NCI-H2171 treated with DMSO at 0.1 percent for 48 hours (cell line): ENCODE measurements around the gene CCDC146.
"Not testable (repeated sequence)": the region's sequence is repeated elsewhere in the genome, so short reads cannot be mapped to it uniquely, and the experiment has no call there.

Source experiments
- DNase-seq: peaks from one replicate; lab custom pipeline; 2025; lab: John Stamatoyannopoulos, UW

CCDC146 gene, protein sequence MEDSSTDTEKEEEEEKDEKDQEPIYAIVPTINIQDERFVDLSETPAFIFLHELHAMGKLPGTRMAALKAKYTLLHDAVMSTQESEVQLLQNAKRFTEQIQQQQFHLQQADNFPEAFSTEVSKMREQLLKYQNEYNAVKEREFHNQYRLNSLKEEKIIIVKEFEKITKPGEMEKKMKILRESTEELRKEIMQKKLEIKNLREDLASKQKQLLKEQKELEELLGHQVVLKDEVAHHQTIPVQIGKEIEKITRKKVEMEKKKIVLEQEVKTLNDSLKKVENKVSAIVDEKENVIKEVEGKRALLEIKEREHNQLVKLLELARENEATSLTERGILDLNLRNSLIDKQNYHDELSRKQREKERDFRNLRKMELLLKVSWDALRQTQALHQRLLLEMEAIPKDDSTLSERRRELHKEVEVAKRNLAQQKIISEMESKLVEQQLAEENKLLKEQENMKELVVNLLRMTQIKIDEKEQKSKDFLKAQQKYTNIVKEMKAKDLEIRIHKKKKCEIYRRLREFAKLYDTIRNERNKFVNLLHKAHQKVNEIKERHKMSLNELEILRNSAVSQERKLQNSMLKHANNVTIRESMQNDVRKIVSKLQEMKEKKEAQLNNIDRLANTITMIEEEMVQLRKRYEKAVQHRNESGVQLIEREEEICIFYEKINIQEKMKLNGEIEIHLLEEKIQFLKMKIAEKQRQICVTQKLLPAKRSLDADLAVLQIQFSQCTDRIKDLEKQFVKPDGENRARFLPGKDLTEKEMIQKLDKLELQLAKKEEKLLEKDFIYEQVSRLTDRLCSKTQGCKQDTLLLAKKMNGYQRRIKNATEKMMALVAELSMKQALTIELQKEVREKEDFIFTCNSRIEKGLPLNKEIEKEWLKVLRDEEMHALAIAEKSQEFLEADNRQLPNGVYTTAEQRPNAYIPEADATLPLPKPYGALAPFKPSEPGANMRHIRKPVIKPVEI

DNA sequence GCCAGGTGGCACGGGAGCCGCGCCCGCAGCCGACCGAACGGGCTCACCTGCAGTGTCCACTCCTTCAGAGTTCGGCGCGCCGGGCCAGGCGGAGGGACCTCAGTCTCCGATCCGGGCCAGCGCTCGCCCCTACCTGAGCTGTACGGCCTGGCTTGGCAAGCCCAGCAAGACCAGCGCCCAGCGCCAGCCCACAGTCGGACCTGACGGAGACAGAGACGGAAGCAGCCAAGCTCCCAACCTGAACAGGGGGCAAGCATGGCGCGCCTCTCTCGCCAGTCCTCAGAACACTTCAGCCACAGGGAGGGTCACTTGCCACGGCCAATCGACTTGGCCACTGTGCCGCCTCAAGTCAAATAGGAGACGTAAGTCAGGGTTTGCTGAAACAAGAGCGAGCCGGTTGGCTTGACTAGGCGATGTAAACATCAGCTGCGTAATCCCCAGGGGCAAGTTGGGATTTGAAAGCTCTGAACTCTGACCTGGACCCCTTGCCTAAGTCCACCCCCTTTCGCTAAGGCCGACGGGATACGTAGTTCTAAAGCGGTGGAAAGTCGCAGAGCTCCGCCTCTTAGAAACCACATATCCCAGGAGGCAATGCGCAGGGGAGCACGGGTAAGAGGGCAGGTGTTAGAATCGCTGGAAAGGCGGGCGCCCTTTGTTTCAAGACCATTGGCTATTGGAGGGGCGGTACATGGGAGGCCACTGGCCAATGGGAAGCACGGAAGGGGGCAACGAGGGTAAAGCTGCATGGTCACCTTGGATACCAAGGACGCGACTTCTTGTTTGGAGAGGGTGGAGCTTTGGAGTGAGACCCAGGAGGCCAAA is at the start of gene CCDC146:
Gene CCDC146 (plus strand): TSS at position 756 of the 822 bp plus-strand sequence. CDS start 45,054 bp downstream, outside the sequence.
- DNase-seq, result peak; percentile 100

GRCh38 chr7:77074786-77075396 is 47.5 kb upstream of the CCDC146 start:
- not testable (repeated sequence) for DNase-seq

GRCh38 chr7:77077060-77077459 is 45.4 kb upstream of the CCDC146 start:
- not testable (repeated sequence) for DNase-seq

DNA sequence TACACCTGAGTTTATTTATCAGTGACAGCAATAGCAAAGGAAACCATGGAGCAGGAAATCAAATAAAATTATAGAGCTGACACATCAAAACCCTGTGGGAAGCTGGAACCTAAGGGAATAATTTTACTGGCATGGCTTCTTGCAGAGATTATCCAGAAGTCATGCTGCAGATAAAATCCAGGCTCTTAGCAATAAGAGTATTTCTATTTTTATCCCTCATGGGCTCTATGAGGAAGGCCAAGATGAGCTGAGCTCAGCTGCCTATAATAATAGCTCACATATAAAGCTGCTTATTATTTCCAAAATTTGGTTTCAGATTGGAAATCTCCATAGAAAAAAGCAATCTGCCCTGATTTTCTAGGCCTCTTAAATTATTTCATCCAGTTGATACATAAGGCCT is 43.3 kb upstream of the CCDC146 start:
- not testable (repeated sequence) for DNase-seq

GRCh38 chr7:77079624-77080023 is 42.8 kb upstream of the CCDC146 start:
- DNase-seq, result not testable (repeated sequence)

GRCh38 chr7:77080236-77080635 is 42.2 kb upstream of the CCDC146 start:
- not testable (repeated sequence) for DNase-seq

DNA sequence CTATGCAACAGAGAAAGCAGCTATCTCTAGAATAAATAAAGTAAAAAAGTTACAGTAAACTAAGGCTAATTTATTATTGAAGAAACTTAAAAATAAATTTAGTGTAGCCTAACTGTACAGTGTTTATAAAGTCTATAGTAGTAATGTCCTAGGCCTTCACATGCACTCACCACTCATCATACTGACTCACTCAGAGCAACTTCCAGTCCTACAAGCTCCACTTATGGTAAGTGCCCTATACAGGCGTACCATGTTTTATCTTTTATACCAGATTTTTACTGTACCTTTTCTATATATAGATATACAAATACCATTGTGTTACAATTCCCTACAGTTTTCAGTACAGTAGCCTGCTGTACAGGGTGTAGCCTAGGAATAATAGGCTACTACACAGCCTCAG is 40.2 kb upstream of the CCDC146 start:
- not testable (repeated sequence) for DNase-seq

DNA sequence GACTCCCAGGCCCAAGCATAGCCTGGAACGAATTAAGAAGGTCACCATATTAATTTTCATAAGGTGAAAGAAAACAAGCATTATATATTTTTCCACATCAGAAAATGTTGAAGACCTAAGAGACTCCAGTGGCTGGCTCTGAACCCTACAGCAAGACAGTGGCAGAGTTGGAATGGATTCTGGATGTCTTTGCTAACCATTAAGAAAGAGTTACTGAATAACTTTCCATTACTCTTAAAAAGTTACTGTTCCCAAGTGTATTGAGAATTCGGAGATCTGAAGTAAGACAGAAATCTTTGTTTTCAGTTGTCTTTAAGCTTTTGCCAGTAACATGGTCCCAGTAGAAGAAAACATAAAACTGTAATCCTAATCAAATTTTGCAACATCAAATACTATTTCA is 30.1 kb upstream of the CCDC146 start:
- DNase-seq, result not testable (repeated sequence)

GRCh38 chr7:77100501-77100900 is 21.9 kb upstream of the CCDC146 start:
- not testable (repeated sequence) for DNase-seq

DNA sequence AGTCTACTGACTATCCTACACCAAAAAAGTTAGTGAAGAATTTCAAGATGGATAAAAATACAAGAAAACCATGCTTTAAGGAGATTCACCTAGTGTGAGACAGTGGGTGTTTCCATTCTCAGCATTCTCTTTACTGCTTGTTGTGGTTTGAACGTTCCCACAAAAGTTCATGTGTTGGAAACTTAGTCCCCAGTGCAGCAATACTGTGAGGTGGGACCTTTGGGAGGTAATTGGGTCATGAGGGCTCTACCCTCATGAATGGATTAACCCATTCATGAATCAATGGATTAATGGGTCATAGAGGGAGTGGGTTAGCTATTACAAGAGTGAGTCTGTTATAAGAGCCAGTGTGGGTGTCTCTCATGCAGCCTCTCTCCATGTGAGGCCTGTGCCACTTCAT is 21.2 kb upstream of the CCDC146 start:
- DNase-seq, result not testable (repeated sequence)

DNA sequence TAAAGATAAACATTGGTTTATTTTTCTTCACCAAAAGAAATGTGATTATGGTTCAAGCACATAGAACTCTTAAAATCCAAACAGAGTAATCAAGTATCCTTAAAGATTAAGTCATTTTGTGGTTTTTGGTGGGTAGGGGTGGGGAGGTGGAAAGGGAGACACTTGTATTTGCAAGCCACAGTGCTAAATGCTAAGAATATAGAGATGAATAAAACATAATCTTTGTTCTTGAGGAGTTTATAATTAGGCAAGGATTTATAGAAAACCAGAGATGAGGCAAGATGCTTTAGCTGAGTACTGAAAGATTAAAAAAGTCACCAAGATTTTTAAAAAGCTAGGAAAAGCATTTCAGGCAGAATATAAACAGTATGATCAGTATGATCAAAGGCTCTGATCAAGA is 19.7 kb upstream of the CCDC146 start:
- not testable (repeated sequence) for DNase-seq

GRCh38 chr7:77105904-77106303 is 16.5 kb upstream of the CCDC146 start:
- not testable (repeated sequence) for DNase-seq

DNA sequence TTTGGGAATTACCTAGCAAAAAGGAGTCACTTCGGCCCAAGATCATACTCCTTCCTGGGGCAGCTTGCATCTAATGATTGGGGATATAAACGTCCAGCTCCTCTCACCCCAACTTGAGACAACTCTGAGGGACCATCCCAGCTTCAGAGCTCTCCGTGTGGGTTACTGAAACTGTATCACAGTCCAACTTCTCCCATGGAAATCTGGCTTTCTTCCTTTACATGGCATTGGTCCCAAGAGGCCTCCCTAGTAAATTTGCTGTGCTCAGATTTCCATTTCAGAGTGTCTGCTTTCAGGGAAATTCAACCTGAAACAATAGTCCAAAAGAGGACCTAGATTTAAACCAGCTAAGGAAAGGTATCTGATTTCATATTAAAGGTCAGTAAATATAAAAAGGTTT is 14.8 kb upstream of the CCDC146 start:
- DNase-seq, result peak; percentile 61

GRCh38 chr7:77108362-77108761 is 14.1 kb upstream of the CCDC146 start:
- not testable (repeated sequence) for DNase-seq

- peak; percentile 35 for DNase-seq
These were observed 9.6 kb upstream of the CCDC146 start for GRCh38 chr7:77112719-77113306.

- DNase-seq, result peak; percentile 2
These were observed 3.1 kb downstream of the CCDC146 start for GRCh38 chr7:77125486-77125885.

- DNase-seq, result not testable (repeated sequence)
These were observed 4.6 kb downstream of the CCDC146 start for GRCh38 chr7:77127009-77127408.

- DNase-seq, result not testable (repeated sequence)
These were observed 6.4 kb downstream of the CCDC146 start for GRCh38 chr7:77128582-77129410.

DNA sequence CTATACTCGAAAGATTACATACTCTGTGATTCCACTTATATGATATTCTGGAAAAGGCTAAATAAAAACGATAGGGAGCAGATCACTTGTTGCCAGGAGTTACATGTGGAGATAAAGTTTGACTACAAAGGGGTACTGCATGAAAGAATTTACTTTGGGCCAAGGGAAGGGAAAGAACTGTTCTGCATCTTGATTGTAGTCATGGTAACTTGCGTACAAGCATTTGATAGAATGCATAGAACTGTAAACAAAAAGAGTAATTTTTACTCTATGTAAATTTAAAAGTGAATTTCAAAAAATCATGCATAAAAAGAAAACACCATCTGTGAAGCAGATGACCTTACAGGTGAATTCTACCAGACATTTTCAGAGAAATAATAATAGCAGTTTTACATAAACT is 9.4 kb downstream of the CCDC146 start:
- DNase-seq, result not testable (repeated sequence)

- DNase-seq, result not testable (repeated sequence)
These were observed 16.3 kb downstream of the CCDC146 start for GRCh38 chr7:77138668-77139067.
